ENCODE data around the gene STARD3. TPM values are rescaled to one million over a fixed set of nuclear protein-coding genes. Genes with fewer than 3 reads are reported as not detected.

Gene STARD3
- total RNA-seq, 4 donors from 2014 or later, result 27.5 to 47.3 (median 38.6) TPM

GRCh38 chr17:39629898-39630297 is 7.0 kb upstream of the STARD3 start:
- no peak for TF ChIP-seq POLR2AphosphoS5 (IDR thresholded peaks at IDR 0.05)
- no peak for TF ChIP-seq POLR2A (IDR thresholded peaks at IDR 0.05; ENCODE audit: low read depth)
- no peak for TF ChIP-seq EP300 (IDR thresholded peaks at IDR 0.05)
- TF ChIP-seq CTCF (IDR thresholded peaks at IDR 0.05), result no peak
- 81% methylated on average over 12 of the region's 12 CpGs for WGBS
- no peak overlapping the region for H3K4me3 ChIP-seq
- no peaks in the 10 kb centered on the region for H3K36me3 ChIP-seq
- H3K4me1 ChIP-seq, result peaks cover 17 to 29% (median 24%) of the 10 kb centered on the region in 4 donors
- peaks cover 0 to 79% (median 27%) of the 10 kb centered on the region in 4 donors for H3K27me3 ChIP-seq
- no peaks in the 10 kb centered on the region for H3K9me3 ChIP-seq
- intact Hi-C loops (cut with DNase I), result no loop called here
- DNase-seq (ENCODE audit: extremely low spot score), result no peak
- H3K27ac ChIP-seq (replicated peaks in 1 of 4), result no peak overlapping the region

- H3K27me3 ChIP-seq, result peaks cover 0 to 64% (median 20%) of the 10 kb centered on the region in 4 donors
- TF ChIP-seq CTCF (IDR thresholded peaks at IDR 0.05), result no peak
- no peak for TF ChIP-seq EP300 (IDR thresholded peaks at IDR 0.05)
- no peak for TF ChIP-seq POLR2A (IDR thresholded peaks at IDR 0.05; ENCODE audit: low read depth)
- no peak for TF ChIP-seq POLR2AphosphoS5 (IDR thresholded peaks at IDR 0.05)
- peaks cover 23 to 36% (median 29%) of the 10 kb centered on the region in 4 donors for H3K4me1 ChIP-seq
- peak overlapping the region in 1 of 4 donors; percentile 34 for H3K27ac ChIP-seq (replicated peaks in 1 of 4)
- intact Hi-C loops (cut with DNase I), result no loop called here
- WGBS, result 30% methylated on average over 6 of the region's 6 CpGs
- no peaks in the 10 kb centered on the region for H3K9me3 ChIP-seq
- H3K4me3 ChIP-seq, result no peak overlapping the region
- no peaks in the 10 kb centered on the region for H3K36me3 ChIP-seq
- DNase-seq (ENCODE audit: extremely low spot score), result no peak
These were observed 5.5 kb upstream of the STARD3 start for GRCh38 chr17:39631403-39631802.

GRCh38 chr17:39632153-39632941 is 4.6 kb upstream of the STARD3 start:
- intact Hi-C loops (cut with DNase I), result no loop called here
- peaks cover 17 to 31% (median 24%) of the 10 kb centered on the region in 4 donors for H3K4me1 ChIP-seq
- peak overlapping the region in 1 of 4 donors; percentile 34 for H3K27ac ChIP-seq (replicated peaks in 1 of 4)
- DNase-seq (ENCODE audit: extremely low spot score), result no peak
- WGBS, result 43% methylated on average over 11 of the region's 13 CpGs
- peaks cover 0 to 54% (median 11%) of the 10 kb centered on the region in 4 donors for H3K27me3 ChIP-seq
- no peaks in the 10 kb centered on the region for H3K9me3 ChIP-seq
- H3K36me3 ChIP-seq, result no peaks in the 10 kb centered on the region
- H3K4me3 ChIP-seq, result no peak overlapping the region
- TF ChIP-seq POLR2AphosphoS5 (IDR thresholded peaks at IDR 0.05), result no peak
- TF ChIP-seq CTCF (IDR thresholded peaks at IDR 0.05), result no peak

GRCh38 chr17:39633570-39634183 is 3.3 kb upstream of the STARD3 start:
- Histone ChIP-seq H3K4me3 (no peak overlapping the region), H3K27me3 (peaks cover 0 to 41% (median 5%) of the 10 kb centered on the region in 4 donors), H3K4me1 (peaks cover 27 to 41% (median 34%) of the 10 kb centered on the region in 4 donors), H3K36me3 (no peaks in the 10 kb centered on the region), H3K27ac (replicated peaks in 1 of 4) (peak overlapping the region in 1 of 4 donors; percentile 20), H3K9me3 (no peaks in the 10 kb centered on the region)
- 59% methylated on average over 6 of the region's 8 CpGs for WGBS
- TF ChIP-seq POLR2AphosphoS5 (IDR thresholded peaks at IDR 0.05) (no peak), CTCF (IDR thresholded peaks at IDR 0.05) (no peak), EP300 (IDR thresholded peaks at IDR 0.05) (no peak), POLR2A (IDR thresholded peaks at IDR 0.05; ENCODE audit: low read depth) (no peak)
- DNase-seq (ENCODE audit: extremely low spot score), result no peak
- intact Hi-C loops (cut with DNase I), result no loop called here

Data from esophagus muscularis mucosa (tissue), 4 donors.